Spleen (tissue), 11 donors: ENCODE results near the gene KCTD20. TPM values are rescaled to one million over a fixed set of nuclear protein-coding genes. Genes with fewer than 3 reads are reported as not detected.

Experiments used
- DNase-seq: peaks from one replicate; pipeline ENCODE4 v3.0.0-alpha.2; 2020
- H3K27ac ChIP-seq, 8 donors: fragments of 200-600 bp; sonication (generic) in 7 of 8; 1 replicate in 4 of 8; 2 replicates in 4 of 8; pipeline versions ENCODE4 v1.5.0 to v1.8.0; 2016 to 2021; ENCODE audit warnings: inconsistent platforms in 4 of 8, mild to moderate bottlenecking in 4 of 8, moderate library complexity in 1 of 8
- H3K27me3 ChIP-seq, 7 donors: fragments of 200-600 bp; sonication (generic) in 6 of 7; replicated peaks in 1 of 7; 1 replicate in 4 of 7; 2 replicates in 3 of 7; pipeline versions ENCODE4 v1.5.0 to v1.8.0; 2016 to 2021; ENCODE audit warnings: inconsistent platforms in 3 of 7, mild to moderate bottlenecking in 1 of 7
- H3K36me3 ChIP-seq, 6 donors: fragments of 200-600 bp; sonication (generic) in 5 of 6; 1 replicate in 4 of 6; 2 replicates in 2 of 6; pipeline versions ENCODE4 v1.5.0 to v1.8.0; 2016 to 2021; ENCODE audit warnings: inconsistent platforms in 2 of 6
- H3K4me1 ChIP-seq, 6 donors: fragments of 200-600 bp; sonication (generic) in 5 of 6; 1 replicate in 3 of 6; 2 replicates in 3 of 6; pipeline versions ENCODE4 v1.5.0 to v1.8.0; 2016 to 2021; ENCODE audit warnings: inconsistent platforms in 3 of 6
- H3K4me3 ChIP-seq, 8 donors: fragments of 200-600 bp; sonication (generic) in 7 of 8; 1 replicate in 4 of 8; 2 replicates in 4 of 8; pipeline versions ENCODE4 v1.5.0 to v1.8.0; 2016 to 2021; ENCODE audit warnings: inconsistent platforms in 4 of 8, mild to moderate bottlenecking in 4 of 8, moderate library complexity in 2 of 8
- H3K9me3 ChIP-seq, 8 donors: fragments of 200-600 bp; sonication (generic) in 7 of 8; 1 replicate in 4 of 8; 2 replicates in 4 of 8; pipeline versions ENCODE4 v1.5.0 to v1.8.0; 2016 to 2021; ENCODE audit warnings: inconsistent platforms in 4 of 8
- CTCF ChIP-seq, 11 experiments: fragments of 200-600 bp in 7 of 11; fragments of 450-650 bp in 4 of 11; sonication (generic) in 4 of 11; IDR thresholded peaks in 8 of 11; conservative IDR thresholded peaks in 3 of 11; 1 replicate in 7 of 11; 2 replicates in 4 of 11; pipeline versions ENCODE4 v1.4.0 to v1.8.0; 2016 to 2021; ENCODE audit warnings: antibody characterized with exemption in 11 of 11, inconsistent platforms in 4 of 11, mild to moderate bottlenecking in 1 of 11
- POLR2A ChIP-seq, 3 donors: fragments of 450-650 bp; IDR thresholded peaks; one replicate each; pipeline ENCODE4 v1.5.1; 2017; ENCODE audit warnings: antibody characterized with exemption in 3 of 3, mild to moderate bottlenecking in 1 of 3
- POLR2AphosphoS5 ChIP-seq, 3 donors: sonication (generic); formaldehyde crosslinking; IDR thresholded peaks; one replicate each; pipeline ENCODE4 v1.5.1; 2017; ENCODE audit warnings: antibody characterized with exemption in 3 of 3
- WGBS, 5 donors: extraction: QIAGEN DNeasy Blood & Tissue Kit in 3 of 5; methylation state at CpG; one replicate each; pipeline versions ENCODE4 v1.1.5 to v1.1.7; 2013 to 2018; 5-methylcytosine and 5-hydroxymethylcytosine counted together
- intact Hi-C: fragments of 100-400 bp; cut with DNase I; formaldehyde crosslinking; loops from one replicate; pipeline ENCODE4 v1.15.0; 2023; ENCODE audit warnings: low total_unique reads
- polyA plus RNA-seq, 3 donors: library from polyadenylated mRNA; stranded (reverse); fragments of 200-250 nt; gene quantifications; one replicate each; pipeline ENCODE4 v1.2.1, GENCODE V29; 2013
- total RNA-seq, 7 donors: library from RNA; depleted of rRNA in 3 of 7; stranded (reverse); fragments of >200 nt in 3 of 7; fragmentation: NEBNext Ultra II Directional in 4 of 7; extraction: Animal tissue kit (Norgen Biotek cat#: 25700) in 4 of 7; gene quantifications; one replicate each; pipeline versions ENCODE4 v1.1.0 to v1.2.1, GENCODE V29; 2016 to 2021
- donor health status: healthy with polysubstance abuse.
- donor health status: DM: no; HTN: no; CAD: no; lungs with moderate emphysema.
- donor health status: DM: no; HTN: no; CAD: no.
- donor health status: Bipolar disorder and iron deficiency.
- donor health status: healthy.
- donor health status: DM: no; HTN: no; CAD: no.
- donor health status: DM: yes; HTN: yes; CAD: no.

Gene KCTD20
- total and polyA plus RNA-seq, 10 donors = 12.8 to 65.9 (median 51.4) TPM

- Histone ChIP-seq H3K4me3 (no peak overlapping the region), H3K36me3 (peaks cover 0 to 98% (median 28%) of the 10 kb centered on the region in 6 donors), H3K27me3 (no peaks in the 10 kb centered on the region), H3K4me1 (peaks cover 0 to 14% (median 0%) of the 10 kb centered on the region in 6 donors), H3K9me3 (no peaks in the 10 kb centered on the region), H3K27ac (no peak overlapping the region)
- 72 to 82% (median 73%) methylated on average over 6 of the region's 6 CpGs for WGBS, 5 donors
- intact Hi-C loops = no loop called here
- TF ChIP-seq POLR2A (IDR thresholded peaks at IDR 0.05) = no peak
- no peak for TF ChIP-seq POLR2AphosphoS5 (IDR thresholded peaks at IDR 0.05)
- TF ChIP-seq CTCF (IDR thresholded peaks at IDR 0.05 in 8 of 11, conservative IDR thresholded peaks at IDR 0.05 in 3 of 11) = no peak
- no peak for DNase-seq
These were observed 63.1 kb downstream of the KCTD20 start for GRCh38 chr6:36505744-36506534.

GRCh38 chr6:36506611-36507010 lies 63.8 kb downstream of the KCTD20 start:
- Histone ChIP-seq H3K36me3 (peaks cover 0 to 98% (median 32%) of the 10 kb centered on the region in 6 donors), H3K4me1 (peaks cover 0 to 14% (median 0%) of the 10 kb centered on the region in 6 donors), H3K27ac (no peak overlapping the region), H3K27me3 (no peaks in the 10 kb centered on the region), H3K4me3 (no peak overlapping the region), H3K9me3 (no peaks in the 10 kb centered on the region)
- DNase-seq = no peak
- 81 to 91% (median 89%) methylated on average over 2 of the region's 2 CpGs for whole genome bisulfite sequencing, 5 donors
- intact Hi-C loops = no loop called here
- TF ChIP-seq CTCF (IDR thresholded peaks at IDR 0.05 in 8 of 11, conservative IDR thresholded peaks at IDR 0.05 in 3 of 11) (no peak), POLR2A (IDR thresholded peaks at IDR 0.05) (no peak), POLR2AphosphoS5 (IDR thresholded peaks at IDR 0.05) (no peak)

- Histone ChIP-seq H3K27me3 (no peaks in the 10 kb centered on the region), H3K4me1 (peaks cover 0 to 14% (median 0%) of the 10 kb centered on the region in 6 donors), H3K36me3 (peaks cover 0 to 99% (median 48%) of the 10 kb centered on the region in 6 donors), H3K4me3 (no peak overlapping the region), H3K9me3 (no peaks in the 10 kb centered on the region), H3K27ac (no peak overlapping the region)
- TF ChIP-seq CTCF (IDR thresholded peaks at IDR 0.05 in 8 of 11, conservative IDR thresholded peaks at IDR 0.05 in 3 of 11) (no peak), POLR2AphosphoS5 (IDR thresholded peaks at IDR 0.05) (peak in 2 of 3 donors; percentile 11 to 53)
- DNase-seq = no peak
- intact Hi-C loops = no loop called here
- WGBS, 5 donors = 92 to 96% (median 94%) methylated on average over 10 of the region's 10 CpGs
These were observed 65.7 kb downstream of the KCTD20 start for GRCh38 chr6:36508532-36508931.

- intact Hi-C loops = no loop called here
- Histone ChIP-seq H3K36me3 (peaks cover 0 to 99% (median 54%) of the 10 kb centered on the region in 6 donors), H3K27ac (no peak overlapping the region), H3K27me3 (no peaks in the 10 kb centered on the region), H3K9me3 (no peaks in the 10 kb centered on the region), H3K4me3 (no peak overlapping the region), H3K4me1 (peaks cover 0 to 20% (median 0%) of the 10 kb centered on the region in 6 donors)
- DNase-seq = no peak
- WGBS, 5 donors = 98 to 100% (median 100%) methylated on average over 3 of the region's 3 CpGs
- peak in 1 of 3 donors; percentile 38 for TF ChIP-seq POLR2AphosphoS5 (IDR thresholded peaks at IDR 0.05)
- TF ChIP-seq CTCF (IDR thresholded peaks at IDR 0.05 in 8 of 11, conservative IDR thresholded peaks at IDR 0.05 in 3 of 11) = no peak
These were observed 67.6 kb downstream of the KCTD20 start for GRCh38 chr6:36510365-36510764.
